Tibial nerve (tissue), 4 donors: ENCODE data around the gene OR56B1. TPM values are rescaled to one million over a fixed set of nuclear protein-coding genes. Genes with fewer than 3 reads are reported as not detected.

Experiments
- DNase-seq, 2 donors: peaks; one replicate each; pipeline ENCODE4 v3.0.0-alpha.2; 2019; ENCODE audit warnings: low spot score in 2 of 2
- H3K27ac ChIP-seq, 4 donors: fragments of 200-600 bp; sonication (generic) in 3 of 4; one replicate each; pipeline ENCODE4 v1.5.1; 2017 to 2019; ENCODE audit warnings: mild to moderate bottlenecking in 1 of 4
- H3K27me3 ChIP-seq, 2 donors: fragments of 200-600 bp; sonication (generic) in 1 of 2; one replicate each; pipeline versions ENCODE4 v1.5.1 to v1.6.0; 2017 to 2019
- H3K36me3 ChIP-seq, 3 donors: fragments of 200-600 bp; sonication (generic); one replicate each; pipeline ENCODE4 v1.5.1; 2018 to 2019
- H3K4me1 ChIP-seq, 4 donors: fragments of 200-600 bp; sonication (generic) in 3 of 4; one replicate each; pipeline ENCODE4 v1.5.1; 2017 to 2019
- H3K4me3 ChIP-seq, 4 donors: fragments of 200-600 bp; sonication (generic) in 3 of 4; one replicate each; pipeline ENCODE4 v1.5.1; 2017 to 2019; ENCODE audit warnings: mild to moderate bottlenecking in 1 of 4, moderate library complexity in 1 of 4
- H3K9me3 ChIP-seq, 4 donors: fragments of 200-600 bp; sonication (generic) in 3 of 4; one replicate each; pipeline ENCODE4 v1.5.1; 2017 to 2019
- CTCF ChIP-seq, 5 experiments: fragments of 200-600 bp in 3 of 5; fragments of 450-650 bp in 2 of 5; sonication (generic) in 3 of 5; IDR thresholded peaks; one replicate each; pipeline ENCODE4 v1.5.1; 2016 to 2019; ENCODE audit warnings: antibody characterized with exemption in 5 of 5, mild to moderate bottlenecking in 3 of 5, moderate library complexity in 2 of 5
- EP300 ChIP-seq, 2 donors: sonication (generic); formaldehyde crosslinking; IDR thresholded peaks; one replicate each; pipeline ENCODE4 v1.6.1; 2017; ENCODE audit warnings: antibody characterized with exemption in 2 of 2, mild to moderate bottlenecking in 1 of 2
- POLR2A ChIP-seq, 2 donors: fragments of 450-650 bp; IDR thresholded peaks; one replicate each; pipeline ENCODE4 v1.6.1; 2017; ENCODE audit warnings: antibody characterized with exemption in 2 of 2, mild to moderate bottlenecking in 2 of 2, moderate library complexity in 2 of 2
- WGBS, 2 donors: methylation state at CpG; one replicate each; pipeline ENCODE4 v1.1.5; 2018; 5-methylcytosine and 5-hydroxymethylcytosine counted together
- total RNA-seq, 4 donors: library from RNA; depleted of rRNA; stranded (reverse); fragments of >200 nt; gene quantifications; one replicate each; pipeline ENCODE4 v1.1.0, GENCODE V29; 2016

Gene OR56B1
- total RNA-seq, 4 donors from 2014 or later: 0.20 to 0.63 TPM; not detected in 2

DNA sequence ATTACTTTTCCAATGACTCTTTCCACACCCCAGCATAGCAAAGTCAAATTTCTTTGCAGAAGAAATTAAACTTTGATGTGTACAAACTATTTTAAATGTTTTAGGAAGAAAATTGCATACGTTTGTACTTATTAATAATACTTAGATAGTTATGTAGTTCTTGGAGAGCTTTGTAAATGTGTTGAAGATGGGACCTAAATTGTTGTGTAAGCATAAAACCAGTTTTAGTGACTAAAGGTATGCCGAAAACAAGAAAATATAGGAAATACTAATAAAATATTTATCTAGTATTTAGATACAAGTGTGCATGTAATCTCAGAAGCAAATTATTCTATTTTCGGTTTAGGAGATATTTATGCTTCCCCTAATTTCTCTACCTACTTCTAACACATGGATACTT, 13.6 kb downstream of the OR56B1 start:
- Histone ChIP-seq H3K36me3 (no peaks in the 10 kb centered on the region), H3K4me3 (no peak overlapping the region), H3K27me3 (no peaks in the 10 kb centered on the region), H3K27ac (no peak overlapping the region), H3K4me1 (no peaks in the 10 kb centered on the region), H3K9me3 (no peaks in the 10 kb centered on the region)
- 79 to 85% methylated on average over 3 of the region's 3 CpGs for WGBS, 2 donors
- no peak for TF ChIP-seq CTCF (IDR thresholded peaks at IDR 0.05)
- no peak for TF ChIP-seq POLR2A (IDR thresholded peaks at IDR 0.05)
- no peak for TF ChIP-seq EP300 (IDR thresholded peaks at IDR 0.05)
- no peak for DNase-seq

DNA sequence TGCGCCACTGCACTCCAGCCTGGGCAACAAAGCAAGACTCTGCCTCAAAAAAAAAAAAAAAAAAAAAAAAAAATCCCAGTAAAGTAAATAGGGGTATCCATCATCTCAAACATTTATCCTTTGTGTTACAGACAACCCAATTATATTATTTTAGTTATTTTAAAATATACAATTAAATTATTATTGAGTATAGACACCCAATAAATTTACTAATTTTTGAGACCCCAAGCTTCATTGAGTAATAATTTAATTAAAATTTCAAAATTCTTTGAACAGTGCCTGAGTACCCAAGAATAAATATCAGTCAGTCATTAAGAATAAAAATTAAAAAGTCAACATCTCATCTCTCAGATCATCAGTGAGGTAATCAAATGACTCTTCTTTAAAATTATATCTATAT, 17.7 kb downstream of the OR56B1 start, which contains the start of gene OR52N4:
OR52N4 (plus strand) TSS at position 301 of the 400 bp plus-strand sequence. CDS start 498 bp downstream, outside the sequence.
- no peaks in the 10 kb centered on the region for H3K27me3 ChIP-seq
- H3K9me3 ChIP-seq: no peaks in the 10 kb centered on the region
- no peaks in the 10 kb centered on the region for H3K36me3 ChIP-seq
- H3K4me3 ChIP-seq: no peak within 1 kb of the TSS
- 94% methylated on average over 1 of the region's 1 CpG for WGBS, 2 donors
- TF ChIP-seq POLR2A (IDR thresholded peaks at IDR 0.05) (no peak), CTCF (IDR thresholded peaks at IDR 0.05) (no peak), EP300 (IDR thresholded peaks at IDR 0.05) (no peak)
- H3K27ac ChIP-seq: no peak within 1 kb of the TSS
- no peak for DNase-seq
- H3K4me1 ChIP-seq: no peaks in the 10 kb centered on the region

DNA sequence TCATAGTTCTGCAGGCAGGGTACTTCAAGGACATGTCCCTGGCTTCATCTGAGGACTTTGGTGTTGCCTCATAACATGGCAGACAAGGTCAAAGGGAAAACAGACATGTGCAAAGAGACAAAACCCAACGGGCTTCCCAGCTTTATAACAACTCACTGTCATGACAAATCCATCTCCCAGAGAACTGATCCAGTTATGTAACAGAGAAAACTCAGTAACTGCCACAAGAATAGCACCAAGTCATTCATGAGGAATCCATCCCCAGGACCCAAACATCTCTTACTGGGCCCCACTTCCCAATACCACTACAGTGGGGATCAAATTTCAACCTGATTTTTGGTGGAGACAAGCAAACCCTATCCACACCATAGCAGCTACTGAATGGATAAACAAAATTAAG, 30.8 kb downstream of the OR56B1 start:
- Histone ChIP-seq H3K27ac (no peak overlapping the region), H3K4me3 (no peak overlapping the region), H3K4me1 (no peaks in the 10 kb centered on the region), H3K36me3 (no peaks in the 10 kb centered on the region), H3K9me3 (no peaks in the 10 kb centered on the region), H3K27me3 (no peaks in the 10 kb centered on the region)
- DNase-seq: no peak
- TF ChIP-seq CTCF (IDR thresholded peaks at IDR 0.05) (no peak), EP300 (IDR thresholded peaks at IDR 0.05) (no peak), POLR2A (IDR thresholded peaks at IDR 0.05) (no peak)
- 57 to 60% methylated on average over 1 of the region's 1 CpG for WGBS, 2 donors

GRCh38 chr11:5783255-5783654, 47.0 kb downstream of the OR56B1 start, which contains the start of gene OR52N5:
TSS of gene OR52N5 (minus strand) at chr11:5783355. CDS start at chr11:5778634, 4,721 bp downstream.
- Histone ChIP-seq H3K9me3 (no peaks in the 10 kb centered on the region), H3K36me3 (no peaks in the 10 kb centered on the region), H3K27ac (no peak within 1 kb of the TSS), H3K4me1 (no peaks in the 10 kb centered on the region), H3K27me3 (no peaks in the 10 kb centered on the region), H3K4me3 (no peak within 1 kb of the TSS)
- no peak for DNase-seq
- TF ChIP-seq CTCF (IDR thresholded peaks at IDR 0.05): no peak
- no peak for TF ChIP-seq EP300 (IDR thresholded peaks at IDR 0.05)
- no peak for TF ChIP-seq POLR2A (IDR thresholded peaks at IDR 0.05)
- 46 to 55% methylated on average over 4 of the region's 4 CpGs for WGBS, 2 donors

Other genes starting within 250 kb of the OR56B1 start
- not detected for gene OR52D1, start 247.8 kb upstream of the OR56B1 start, total RNA-seq
- gene UBQLN3, start 226.5 kb upstream of the OR56B1 start, total RNA-seq: 1 to 10 TPM in 3 of 4 donors, under 1 TPM in 1; 0.84 to 4.9 (median 2.1) TPM
- 1 to 10 TPM; 1.2 to 3.7 (median 2.1) TPM for gene UBQLNL, start 219.7 kb upstream of the OR56B1 start, total RNA-seq
- 1 to 10 TPM in 2 of 4 donors, under 1 TPM in 1, not detected in 1; 0.84 to 7.5 (median 1.3) TPM for gene OR52H1, start 187.9 kb upstream of the OR56B1 start, total RNA-seq
- gene OR52B6, start 155.6 kb upstream of the OR56B1 start, total RNA-seq: not detected
- gene TRIM6, start 139.8 kb upstream of the OR56B1 start, total RNA-seq: 1 to 10 TPM; 1.2 to 5.9 (median 2.5) TPM
- 1 to 10 TPM; 2.2 to 6.1 (median 3.1) TPM for gene TRIM34, start 111.4 kb upstream of the OR56B1 start, total RNA-seq
- 10 to 100 TPM; 16.9 to 38.7 (median 26.1) TPM for gene TRIM5, start 51.4 kb upstream of the OR56B1 start, total RNA-seq
- 100 to 1,000 TPM in 2 of 4 donors, 10 to 100 TPM in 2; 78.3 to 131 (median 100) TPM for gene TRIM22, start 46.7 kb upstream of the OR56B1 start, total RNA-seq
- gene OR52N4, start 17.8 kb downstream of the OR56B1 start, total RNA-seq: under 1 TPM in 2 of 4 donors, not detected in 2; 0.44 to 0.98 TPM
- gene OR52N5, start 46.9 kb downstream of the OR56B1 start, total RNA-seq: not detected
- under 1 TPM in 1 of 4 donors, not detected in 3; 0.30 TPM for gene OR52N1, start 54.8 kb downstream of the OR56B1 start, total RNA-seq
- not detected for gene OR52N2, start 72.5 kb downstream of the OR56B1 start, total RNA-seq
- gene OR52E6, start 105.4 kb downstream of the OR56B1 start, total RNA-seq: not detected
- not detected for gene OR52E8, start 121.2 kb downstream of the OR56B1 start, total RNA-seq
- gene OR52E4, start 144.2 kb downstream of the OR56B1 start, total RNA-seq: not detected
- gene OR52E5, start 156.8 kb downstream of the OR56B1 start, total RNA-seq: not detected
- not detected for gene OR56A3, start 205.8 kb downstream of the OR56B1 start, total RNA-seq
- not detected for gene OR56A5, start 232.0 kb downstream of the OR56B1 start, total RNA-seq